A172 (cell line): ENCODE measurements around the gene GRID1. TPM values are rescaled to one million over a fixed set of nuclear protein-coding genes. Genes with fewer than 3 reads are reported as not detected.
A peak's percentile ranks its signal among the peaks of the same experiment; 100 is the strongest.
"Not testable (repeated sequence)": the region's sequence is repeated elsewhere in the genome, so short reads cannot be mapped to it uniquely, and the experiment has no call there.

ENCODE experiments used
- DNase-seq: peaks from one replicate; pipeline ENCODE4 v3.0.0-alpha.2; 2015; ENCODE audit warnings: low spot score
- total RNA-seq: library from RNA; depleted of rRNA; stranded (reverse); fragments of >200 nt; shearing (Covaris generic); gene quantifications from 2 replicates; pipeline ENCODE4 v1.2.3, GENCODE V29; 2014

Gene GRID1
- total RNA-seq, 1 experiment from 2014 or later = 4.9 TPM

DNA sequence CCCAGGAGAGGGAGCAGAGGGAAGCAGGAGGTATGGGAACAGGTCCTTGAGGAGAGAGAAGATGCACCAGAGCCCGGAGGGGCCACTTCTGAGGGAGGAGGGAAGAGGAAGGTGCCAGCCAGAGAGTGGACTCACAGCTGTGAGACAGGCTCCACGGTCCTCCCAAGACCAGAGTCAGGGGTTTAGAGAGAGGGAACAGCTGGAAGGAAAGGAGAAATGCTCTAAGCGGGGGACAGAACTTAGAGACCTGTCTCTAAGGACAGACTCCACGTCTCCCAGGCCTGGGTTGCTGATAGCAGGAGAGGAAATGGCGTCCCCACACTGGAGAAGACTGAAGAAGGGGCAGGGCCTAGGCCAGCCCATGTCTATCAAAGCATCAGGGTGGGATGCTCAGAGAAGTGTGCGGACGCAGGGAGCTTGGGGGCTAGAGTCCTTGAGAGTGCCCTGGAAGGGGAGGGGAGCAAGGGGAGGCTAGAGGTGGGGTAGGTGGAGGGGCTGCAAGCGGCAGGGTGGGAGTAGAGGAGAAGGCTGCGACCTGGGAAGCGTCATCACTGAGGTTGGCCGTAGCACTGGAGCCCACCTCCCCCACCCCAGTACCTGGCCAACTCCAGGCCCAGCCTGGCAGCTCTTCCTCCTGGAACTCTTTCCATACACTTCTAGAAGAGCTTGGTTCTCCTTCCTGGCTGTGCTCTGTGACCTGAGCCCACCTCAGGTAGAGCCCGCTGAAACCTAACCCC, 25.6 kb upstream of the GRID1 start:
- DNase-seq = no peak

- no peak for DNase-seq
Measured at GRCh38 chr10:86391236-86391840, 24.7 kb upstream of the GRID1 start.

DNA sequence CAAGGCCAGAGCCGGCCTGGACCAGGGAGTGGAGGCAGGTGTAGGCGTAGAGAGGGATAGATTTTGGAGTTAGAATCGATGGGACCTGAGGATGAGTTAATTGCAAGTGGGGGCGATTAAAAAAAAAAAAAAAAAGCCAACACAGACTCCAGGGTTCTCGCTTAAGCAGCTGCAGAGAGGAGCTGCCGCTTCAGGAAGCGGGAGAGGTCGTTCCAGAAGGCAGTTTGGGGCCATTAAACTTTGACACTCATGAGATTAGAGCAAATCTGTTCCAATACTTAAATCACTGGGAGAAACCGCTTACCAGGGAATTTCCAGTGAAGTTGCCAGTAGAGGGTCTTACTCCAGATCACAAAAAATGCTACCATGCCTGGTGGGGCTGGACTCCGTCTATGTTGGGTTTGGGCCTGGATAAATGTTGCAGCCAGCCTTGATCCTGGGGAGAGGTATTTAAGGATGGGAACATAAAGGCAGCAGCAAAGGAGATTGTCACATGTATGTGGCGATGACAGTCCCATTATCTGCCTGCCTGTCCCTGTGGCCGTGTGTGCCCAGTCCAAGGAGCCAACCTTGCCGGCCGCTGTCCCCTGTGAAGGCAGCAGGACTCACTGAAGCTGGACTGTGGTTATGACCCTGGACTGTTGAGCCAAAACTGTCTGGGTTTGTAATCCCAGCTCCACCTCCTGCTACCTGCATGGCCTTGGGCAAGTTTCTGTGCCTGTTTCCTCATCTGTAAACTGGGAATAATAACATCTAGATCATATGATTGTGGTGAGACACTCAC, 23.9 kb upstream of the GRID1 start:
- no peak for DNase-seq

- DNase-seq = no peak
Measured at GRCh38 chr10:86389441-86390193, 23.0 kb upstream of the GRID1 start.

DNA sequence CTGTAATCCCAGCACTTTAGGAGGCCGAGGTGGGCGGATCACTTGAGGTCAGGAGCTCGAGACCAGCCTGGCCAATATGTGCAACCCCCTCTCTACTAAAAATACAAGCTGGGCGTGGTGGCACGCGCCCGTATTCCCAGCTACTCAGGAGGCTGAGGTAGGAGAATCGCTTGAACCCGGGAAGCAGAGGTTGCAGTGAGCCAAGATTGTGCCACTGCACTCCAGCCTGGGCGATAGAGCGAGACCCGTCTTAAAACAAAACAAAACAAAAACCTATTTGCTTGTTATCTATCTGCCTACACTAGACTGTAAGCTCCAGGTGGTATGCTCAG, 22.5 kb upstream of the GRID1 start:
- DNase-seq = not testable (repeated sequence)

DNA sequence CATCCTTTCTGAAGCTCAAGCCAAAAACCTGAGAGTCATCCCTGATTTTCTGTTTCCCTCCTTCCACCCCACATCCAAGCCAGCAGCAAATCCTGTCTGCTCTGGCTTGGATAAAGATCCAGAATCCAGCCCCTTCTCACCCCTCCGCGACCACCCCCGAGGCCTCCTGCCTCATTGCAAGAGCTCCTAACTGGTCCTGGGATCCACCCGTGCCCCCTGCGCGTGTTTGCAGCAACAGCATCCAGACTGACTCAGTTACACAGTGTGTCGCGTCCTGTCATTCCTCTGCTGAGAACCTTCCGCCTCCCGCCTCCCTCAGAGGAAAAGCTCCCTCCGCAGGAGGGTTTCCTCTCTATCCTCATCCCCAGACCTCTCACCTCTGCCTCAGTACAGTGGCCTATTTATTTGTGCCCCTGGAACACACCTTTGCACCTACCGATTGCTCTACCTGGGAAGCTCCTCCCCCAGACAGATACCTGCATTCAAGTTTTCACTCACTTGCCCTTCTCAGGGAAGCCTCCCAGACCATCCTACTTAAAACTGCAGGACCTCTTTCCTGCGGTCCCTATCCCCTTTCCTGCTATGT, 21.6 kb upstream of the GRID1 start:
- no peak for DNase-seq

DNA sequence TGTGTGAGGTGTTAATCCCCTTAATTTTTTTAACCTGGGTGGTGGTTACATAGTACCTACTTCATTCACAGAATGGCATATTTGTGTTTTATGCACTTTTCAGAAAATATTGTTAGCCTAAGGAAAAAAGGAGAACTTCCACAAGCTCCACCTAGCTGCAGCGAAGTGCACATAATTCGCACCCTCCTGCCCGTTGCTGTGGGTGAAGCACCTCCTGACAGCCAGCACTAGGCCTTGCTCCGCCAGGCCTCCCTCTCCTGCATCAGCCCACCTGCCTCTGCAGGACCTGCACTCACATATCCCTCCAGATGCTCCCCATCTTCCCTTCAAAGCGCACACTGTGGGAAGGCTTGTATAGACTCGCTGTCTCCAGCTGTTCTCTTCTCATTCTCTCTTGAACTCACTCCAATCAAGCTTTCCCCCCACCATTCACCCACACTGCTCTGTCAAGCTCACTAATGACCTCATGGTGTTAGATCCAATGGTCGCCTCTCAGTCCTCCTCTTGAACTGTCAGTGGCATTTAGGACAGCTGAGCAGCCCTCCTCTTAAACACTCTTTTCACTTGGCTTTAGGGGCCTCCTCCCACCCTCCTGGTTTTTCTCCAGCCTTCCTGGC, 20.7 kb upstream of the GRID1 start:
- DNase-seq = no peak

GRCh38 chr10:86385806-86386205, 19.2 kb upstream of the GRID1 start:
- no peak for DNase-seq

DNA sequence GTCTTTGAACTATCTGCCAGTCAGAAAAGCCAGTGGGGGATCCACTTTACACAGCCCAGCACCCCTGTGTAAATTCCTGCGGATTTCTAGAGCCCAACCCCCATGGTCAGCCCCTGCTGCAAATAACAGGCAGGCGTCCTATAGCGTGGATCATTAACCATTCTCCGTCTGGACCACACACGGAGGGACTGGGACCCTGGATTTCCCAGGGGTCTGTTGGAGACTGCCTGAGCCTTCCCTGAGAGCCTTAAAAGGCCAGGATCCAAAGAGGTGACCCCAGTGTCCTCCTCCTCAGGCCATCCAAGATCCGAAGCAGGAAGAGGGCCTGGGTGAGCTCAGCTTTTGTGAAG, 11.2 kb upstream of the GRID1 start:
- no peak for DNase-seq

DNA sequence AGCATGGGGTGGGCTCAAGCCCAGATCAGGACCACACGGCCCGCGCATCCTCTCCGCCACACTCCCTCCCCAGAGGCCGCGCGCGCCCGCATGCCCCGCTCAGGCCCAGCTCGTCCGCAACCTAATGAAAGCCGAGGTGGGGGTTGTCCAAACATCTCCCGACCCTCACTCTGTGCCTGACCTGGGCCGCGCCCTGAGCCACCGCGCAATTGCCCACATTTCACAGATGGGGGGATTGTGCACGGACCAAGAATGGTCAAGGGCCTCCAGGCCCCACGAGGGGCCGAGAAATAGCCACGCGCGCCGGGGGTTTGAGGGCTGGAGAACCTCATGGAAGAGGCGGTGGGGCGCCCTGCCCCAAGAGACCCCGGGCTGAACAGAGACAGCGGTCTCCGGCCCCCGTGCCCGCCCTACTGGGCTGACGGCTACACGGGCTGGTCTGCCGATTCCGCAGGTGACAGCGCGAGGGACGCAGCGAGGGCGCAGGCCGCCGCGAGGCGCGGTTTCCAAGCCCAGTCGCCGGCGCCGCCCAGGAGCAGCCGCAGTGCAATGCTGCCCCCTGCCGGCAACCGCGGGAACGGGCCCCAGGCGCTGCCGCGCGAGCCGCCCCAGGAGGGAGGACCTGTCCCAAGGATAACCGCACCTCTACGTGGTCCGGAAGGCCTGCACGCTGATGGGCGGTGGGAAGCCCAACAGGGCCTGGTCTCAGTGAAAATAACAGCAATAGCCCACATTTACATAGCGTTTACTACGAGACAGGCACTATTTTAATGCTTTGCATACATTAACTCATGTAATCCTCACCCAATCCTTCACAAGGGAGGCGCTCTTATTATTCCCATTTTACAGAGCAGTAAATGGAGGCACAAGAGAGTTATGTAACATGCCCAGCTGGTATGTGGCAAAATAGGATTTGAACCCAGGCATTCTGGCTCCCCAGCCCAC, 10.5 kb upstream of the GRID1 start:
- peak; percentile 50 for DNase-seq

DNA sequence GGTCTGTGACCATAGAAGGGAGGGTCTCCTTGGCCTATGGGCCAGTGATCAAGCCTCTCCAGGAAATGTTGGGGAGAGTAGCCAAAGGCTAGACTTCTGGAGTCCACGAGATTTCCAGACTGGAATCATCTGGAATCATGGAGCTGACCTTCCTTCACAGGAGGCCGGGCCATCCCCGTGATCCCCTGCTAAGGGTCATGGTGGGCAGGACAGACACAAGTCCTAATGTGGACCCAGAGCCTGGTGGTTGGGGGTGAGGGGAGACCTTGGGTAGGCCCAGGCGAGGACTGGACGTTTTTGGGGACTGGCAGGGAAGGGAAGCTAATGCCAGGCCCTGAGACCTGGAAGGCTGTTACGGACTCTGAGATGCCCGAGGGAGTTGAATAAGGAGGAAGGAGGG, 9.8 kb upstream of the GRID1 start:
- no peak for DNase-seq

GRCh38 chr10:86375204-86375603, 8.6 kb upstream of the GRID1 start:
- DNase-seq = no peak

GRCh38 chr10:86374664-86375063, 8.1 kb upstream of the GRID1 start:
- no peak for DNase-seq

GRCh38 chr10:86373828-86374227, 7.2 kb upstream of the GRID1 start:
- DNase-seq = no peak

- no peak for DNase-seq
Measured at GRCh38 chr10:86373251-86373650, 6.7 kb upstream of the GRID1 start.

GRCh38 chr10:86372784-86373239, 6.2 kb upstream of the GRID1 start:
- DNase-seq = no peak

DNA sequence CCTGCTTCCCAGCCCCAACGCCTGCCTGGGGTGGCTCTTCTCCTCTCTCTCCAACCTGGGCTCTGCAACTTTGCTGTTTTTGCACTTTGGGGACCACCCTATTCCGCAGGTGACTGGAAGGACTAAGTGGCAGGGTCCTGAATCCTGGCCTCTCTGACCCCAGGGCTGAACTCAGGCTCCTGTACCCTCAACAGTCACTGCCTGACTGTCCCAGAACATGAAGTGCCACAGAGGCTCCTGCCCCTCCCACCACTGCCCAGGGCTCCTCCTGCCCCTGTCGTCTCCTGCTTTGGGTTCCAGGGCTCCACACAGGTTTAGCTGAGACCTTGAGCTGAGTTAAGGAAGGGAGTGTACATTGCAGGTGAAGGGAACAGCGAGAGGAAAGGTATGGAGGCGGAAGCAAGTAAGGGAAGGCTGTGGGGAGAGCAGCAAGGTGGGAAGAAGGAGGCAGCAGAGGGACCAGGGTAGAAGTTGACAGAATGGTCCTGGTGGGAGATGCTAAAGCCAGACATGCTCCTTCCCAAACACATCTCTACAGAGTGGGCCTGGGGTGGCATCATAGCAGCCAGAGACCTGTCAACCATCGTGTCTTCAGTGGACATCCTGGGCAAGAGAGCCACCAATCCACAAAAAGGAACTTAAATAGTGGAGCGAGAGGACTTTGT, 5.7 kb upstream of the GRID1 start:
- DNase-seq = no peak

- DNase-seq = no peak
Measured at GRCh38 chr10:86371691-86372090, 5.1 kb upstream of the GRID1 start.

GRCh38 chr10:86371116-86371515, 4.5 kb upstream of the GRID1 start:
- no peak for DNase-seq
